ENCODE measurements around the gene TACR2. TPM values are rescaled to one million over a fixed set of nuclear protein-coding genes. Genes with fewer than 3 reads are reported as not detected.

Gene TACR2
- total and polyA plus RNA-seq, 2 donors (not counting 3 experiments of a cell fraction or from before 2014, with no cell fraction given) = 0.19 TPM; not detected in 1

GRCh38 chr10:69359594-69359993 is 57.1 kb downstream of the TACR2 start:
- Histone ChIP-seq H3K9me3 (replicated peaks; ENCODE audit: control insufficient read depth, insufficient read depth, low read length) (no peaks in the 10 kb centered on the region), H3K4me3 (replicated peaks in 1 of 3; ENCODE audit: insufficient read depth in 1 of 3, low read depth in 1 of 3, low read length in 3 of 3) (no peak overlapping the region), H3K9me1 (replicated peaks; ENCODE audit: control insufficient read depth, extremely low read depth, insufficient read depth, low read length) (no peaks in the 10 kb centered on the region), H3K4me2 (ENCODE audit: insufficient read depth, low read length) (no peak overlapping the region), H3K36me3 (ENCODE audit: control insufficient read depth in 2 of 2, extremely low read depth in 1 of 2, insufficient read depth in 2 of 2, low read length in 2 of 2) (no peaks in the 10 kb centered on the region), H3K79me2 (ENCODE audit: control insufficient read depth, insufficient read depth, low read length) (peaks cover 20% of the 10 kb centered on the region), H2AFZ (ENCODE audit: low read depth, low read length) (no peak overlapping the region), H3K9ac (replicated peaks; ENCODE audit: extremely low read depth, insufficient read depth, low read length) (no peak overlapping the region), H4K20me1 (replicated peaks; ENCODE audit: control insufficient read depth, extremely low read depth, insufficient read depth, low read length) (no peaks in the 10 kb centered on the region), H3K4me1 (ENCODE audit: control insufficient read depth, extremely low read depth, insufficient read depth, low read length) (peaks cover 28% of the 10 kb centered on the region), H3K27me3 (ENCODE audit: control insufficient read depth in 2 of 2, insufficient read depth in 2 of 2, low read length in 2 of 2) (no peaks in the 10 kb centered on the region), H3K27ac (ENCODE audit: insufficient read depth, low read depth, low read length) (no peak overlapping the region)
- dilution Hi-C loops (cut with MboI; ENCODE audit: extremely low pct_ligation_motif_present, low sequenced_read_pairs) = no loop called here
- DNase-seq (ENCODE audit: low read depth, low spot score) (no peak), FAIRE-seq (no peak)
- ChIA-PET POLR2A (no interaction called here), CTCF (no interaction called here)
- TF ChIP-seq GATA2 (IDR thresholded peaks at IDR 0.05; ENCODE audit: insufficient read depth, insufficient read length, low read depth, low read length) = no peak
- TF ChIP-seq CTCF (IDR thresholded peaks at IDR 0.05; ENCODE audit: extremely low read depth in 1 of 2, insufficient read depth in 1 of 2, low read depth in 1 of 2, low read length in 2 of 2) = no peak
- no peak for TF ChIP-seq JUN (IDR thresholded peaks at IDR 0.05; ENCODE audit: borderline replicate concordance, insufficient read depth, insufficient read length, low read depth)
- TF ChIP-seq FOS (IDR thresholded peaks at IDR 0.05; ENCODE audit: borderline replicate concordance, insufficient read depth, low read length) = no peak
- no peak for TF ChIP-seq POLR2AphosphoS5 (IDR thresholded peaks at IDR 0.05; ENCODE audit: insufficient read depth, low read depth, low read length)
- TF ChIP-seq EZH2 (IDR thresholded peaks at IDR 0.05; ENCODE audit: borderline replicate concordance, low read depth, low read length, severe bottlenecking) = no peak
- TF ChIP-seq MAX (IDR thresholded peaks at IDR 0.05; ENCODE audit: insufficient read depth, insufficient read length) = no peak
- no TSS peak for BruUV-seq (replicated peaks)
- intact Hi-C loops (cut with micrococcal nuclease) = no loop called here

All from endothelial cell of umbilical vein (primary cell).